H1 (cell line): ENCODE data around the gene HOXA13. TPM values are rescaled to one million over a fixed set of nuclear protein-coding genes. Genes with fewer than 3 reads are reported as not detected.

Experiments
- CTCF ChIA-PET: fragments of 300-600 bp; sonication (Branson Sonifier 250); formaldehyde crosslinking; loops from one replicate; lab custom pipeline; 2021; ENCODE audit not compliant: partially characterized antibody; lab: Charles Lee
- POLR2A ChIA-PET: fragments of 300-600 bp; sonication (Branson Sonifier 250); formaldehyde crosslinking; loops from one replicate; lab custom pipeline; 2021; ENCODE audit warnings: inconsistent platforms; ENCODE audit not compliant: partially characterized antibody; lab: Charles Lee
- DNase-seq, 2 experiments: peaks; one replicate each; pipeline versions ENCODE4 v3.0.0 to v3.0.0-alpha.2; 2010 to 2022; ENCODE audit warnings: low spot score in 2 of 2, low read depth in 1 of 2, mixed read lengths in 1 of 2
- FAIRE-seq: peaks from 2 replicates; lab custom pipeline; 2011; peaks lifted over from hg19 to GRCh38; lab: Jason Lieb, UNC
- H2AFZ ChIP-seq: 2 replicates; pipeline ENCODE4 v1.8.1; 2012; ENCODE audit warnings: low read length, inconsistent platforms
- H2AK5ac ChIP-seq: 2 replicates; pipeline ENCODE4 v1.6.1; 2013; ENCODE audit warnings: low read depth, low read length
- H2BK120ac ChIP-seq: replicated peaks from 2 replicates; pipeline ENCODE3; 2013; ENCODE audit warnings: low read depth, low read length, inconsistent platforms
- H2BK12ac ChIP-seq: 2 replicates; pipeline ENCODE4 v1.6.1; 2013; ENCODE audit warnings: low read depth, low read length
- H2BK15ac ChIP-seq: 2 replicates; pipeline ENCODE4 v1.6.1; 2013; ENCODE audit warnings: low read length
- H2BK20ac ChIP-seq: 2 replicates; pipeline ENCODE4 v1.6.1; 2013; ENCODE audit warnings: low read length
- H2BK5ac ChIP-seq: 2 replicates; pipeline ENCODE4 v1.6.1; 2013; ENCODE audit warnings: low read depth, low read length
- H3K14ac ChIP-seq: 2 replicates; pipeline ENCODE4 v1.6.1; 2013; ENCODE audit warnings: inconsistent platforms; ENCODE audit not compliant: insufficient read length
- H3K18ac ChIP-seq: 2 replicates; pipeline ENCODE4 v1.6.1; 2013; ENCODE audit warnings: low read length; ENCODE audit errors: extremely low read depth
- H3K23ac ChIP-seq: 2 replicates; pipeline ENCODE4 v1.6.1; 2013; ENCODE audit warnings: inconsistent platforms; ENCODE audit not compliant: insufficient read length
- H3K23me2 ChIP-seq: 2 replicates; pipeline ENCODE4 v1.6.1; 2013; ENCODE audit warnings: low read depth, low read length
- H3K27ac ChIP-seq: 2 replicates; pipeline ENCODE4 v1.6.1; 2011; ENCODE audit warnings: low read depth, low read length, inconsistent platforms
- H3K27me3 ChIP-seq, 4 experiments: replicated peaks in 1 of 4; 1 replicate in 1 of 4; 2 replicates in 3 of 4; pipeline versions ENCODE4 v1.6.1 to v1.8.1; 2011 to 2013; ENCODE audit warnings: low read length in 3 of 4, mild to moderate bottlenecking in 3 of 4, inconsistent platforms in 2 of 4, mixed read lengths in 2 of 4, moderate library complexity in 1 of 4; ENCODE audit not compliant: control insufficient read depth in 3 of 4, insufficient read depth in 3 of 4; ENCODE audit errors: extremely low read depth in 1 of 4
- H3K36me3 ChIP-seq, 4 experiments: 2 replicates each; pipeline versions ENCODE4 v1.6.1 to v1.8.1; 2011 to 2013; ENCODE audit warnings: mild to moderate bottlenecking in 4 of 4, low read length in 3 of 4, moderate library complexity in 2 of 4, control low read depth in 1 of 4, inconsistent platforms in 1 of 4; ENCODE audit not compliant: insufficient read depth in 4 of 4, control insufficient read depth in 2 of 4
- H3K4ac ChIP-seq: replicated peaks from 2 replicates; pipeline ENCODE3; 2013; ENCODE audit warnings: low read length, low read depth, mixed read lengths, inconsistent platforms; ENCODE audit not compliant: insufficient read length
- H3K4me1 ChIP-seq, 4 experiments: replicated peaks in 1 of 4; 1 replicate in 1 of 4; 2 replicates in 3 of 4; pipeline versions ENCODE4 v1.6.1 to v1.8.1; 2011 to 2013; ENCODE audit warnings: low read length in 3 of 4, inconsistent platforms in 2 of 4, mixed read lengths in 1 of 4; ENCODE audit not compliant: insufficient read depth in 4 of 4, control insufficient read depth in 3 of 4
- H3K4me2 ChIP-seq, 2 experiments: 2 replicates each; pipeline versions ENCODE4 v1.6.1 to v1.8.1; 2011 to 2013; ENCODE audit warnings: low read depth in 2 of 2, low read length in 2 of 2, control low read depth in 1 of 2, inconsistent platforms in 1 of 2, mild to moderate bottlenecking in 1 of 2; ENCODE audit not compliant: insufficient read depth in 1 of 2
- H3K4me3 ChIP-seq, 4 experiments: fragments of 200-600, 300-600 bp in 1 of 4; sonication (generic), shearing (Covaris generic), sonication (Bioruptor Twin) in 1 of 4; 2 replicates each; pipeline versions ENCODE4 v1.5.1 to v1.8.1; 2011 to 2016; ENCODE audit warnings: low read length in 4 of 4, low read depth in 3 of 4, control low read depth in 2 of 4, inconsistent platforms in 2 of 4, mild to moderate bottlenecking in 2 of 4, mixed read lengths in 1 of 4, moderate library complexity in 1 of 4; ENCODE audit not compliant: insufficient read depth in 2 of 4; ENCODE audit errors: extremely low read depth in 1 of 4
- H3K56ac ChIP-seq: replicated peaks from 2 replicates; pipeline ENCODE3; 2013; ENCODE audit warnings: low read depth, mild to moderate bottlenecking, mixed read lengths, low read length, inconsistent platforms; ENCODE audit not compliant: insufficient read length
- H3K79me1 ChIP-seq: 2 replicates; pipeline ENCODE4 v1.6.1; 2013; ENCODE audit warnings: low read depth, low read length, control low read depth
- H3K79me2 ChIP-seq, 2 experiments: 2 replicates each; pipeline versions ENCODE4 v1.6.1 to v1.8.1; 2012 to 2013; ENCODE audit warnings: low read length in 2 of 2, mild to moderate bottlenecking in 2 of 2, inconsistent platforms in 1 of 2; ENCODE audit not compliant: insufficient read depth in 2 of 2, control insufficient read depth in 1 of 2
- H3K9ac ChIP-seq, 4 experiments: replicated peaks in 1 of 4; 1 replicate in 1 of 4; 2 replicates in 3 of 4; pipeline versions ENCODE4 v1.6.1 to v1.8.1; 2011 to 2013; ENCODE audit warnings: low read depth in 3 of 4, low read length in 3 of 4, control low read depth in 2 of 4, mild to moderate bottlenecking in 2 of 4, moderate library complexity in 2 of 4, inconsistent platforms in 1 of 4; ENCODE audit errors: extremely low read depth in 1 of 4
- H3K9me3 ChIP-seq, 2 experiments: 2 replicates each; pipeline versions ENCODE4 v1.6.1 to v1.8.1; 2012 to 2013; ENCODE audit warnings: mild to moderate bottlenecking in 2 of 2, moderate library complexity in 2 of 2, control low read depth in 1 of 2, inconsistent platforms in 1 of 2, low read depth in 1 of 2, low read length in 1 of 2, mixed read lengths in 1 of 2; ENCODE audit not compliant: insufficient read depth in 2 of 2
- H4K20me1 ChIP-seq, 2 experiments: replicated peaks in 1 of 2; 2 replicates each; pipeline versions ENCODE3 to v1.8.1; 2011 to 2013; ENCODE audit warnings: inconsistent platforms in 2 of 2, low read length in 2 of 2, mild to moderate bottlenecking in 1 of 2; ENCODE audit not compliant: insufficient read depth in 2 of 2, control insufficient read depth in 1 of 2
- H4K5ac ChIP-seq: 2 replicates; pipeline ENCODE4 v1.6.1; 2013; ENCODE audit warnings: low read length, low read depth, mixed read lengths, inconsistent platforms; ENCODE audit not compliant: insufficient read length
- H4K8ac ChIP-seq: 2 replicates; pipeline ENCODE4 v1.8.0; 2013; ENCODE audit warnings: mild to moderate bottlenecking, moderate library complexity, low read length, inconsistent platforms; ENCODE audit not compliant: insufficient read depth; ENCODE audit errors: extremely low read depth
- H4K91ac ChIP-seq: replicated peaks from 2 replicates; pipeline ENCODE3; 2013; ENCODE audit warnings: low read length, mixed read lengths, inconsistent platforms; ENCODE audit not compliant: insufficient read length
- EZH2 ChIP-seq: fragments of 200-600 bp; sonication (generic); IDR thresholded peaks from 2 replicates; pipeline ENCODE4 v1.7.1; 2012; ENCODE audit warnings: low read depth, mild to moderate bottlenecking, moderate library complexity, low read length, inconsistent platforms; ENCODE audit not compliant: severe bottlenecking
- NANOG ChIP-seq: IDR thresholded peaks from 2 replicates; pipeline ENCODE4 v1.6.1; 2011; ENCODE audit warnings: low read length, low read depth, mild to moderate bottlenecking, inconsistent platforms; ENCODE audit not compliant: insufficient read depth, poor library complexity, severe bottlenecking
- NRF1 ChIP-seq: IDR thresholded peaks from 2 replicates; pipeline ENCODE4 v1.6.1; 2011; ENCODE audit warnings: mild to moderate bottlenecking, low read depth, low read length, improper control_type of control experiment
- RNF2 ChIP-seq: fragments of 200-900, 300-1000 bp; sonication (generic); IDR thresholded peaks from 2 replicates; pipeline ENCODE4 v1.7.1; 2016; ENCODE audit warnings: borderline replicate concordance, low read depth, mild to moderate bottlenecking, antibody characterized with exemption, low read length; ENCODE audit not compliant: poor library complexity, severe bottlenecking; ENCODE audit errors: missing control alignments
- SIRT6 ChIP-seq: IDR thresholded peaks from one replicate; pipeline ENCODE4 v1.7.1; 2012; ENCODE audit warnings: low read length, inconsistent platforms
- WGBS, 2 experiments: shearing (Covaris generic) in 1 of 2; methylation state at CpG; one replicate each; pipeline versions ENCODE4 v1.1.6 to v1.1.7; 2013 to 2015; ENCODE audit warnings: low lambda C conversion rate in 2 of 2, mixed read lengths in 2 of 2, inconsistent platforms in 1 of 2, low coverage in 1 of 2, missing lambda C conversion rate in 1 of 2; ENCODE audit not compliant: insufficient replicate concordance in 2 of 2, insufficient coverage in 1 of 2, insufficient read length in 1 of 2; ENCODE audit errors: extremely low coverage in 1 of 2, missing lambda C conversion rate in 1 of 2; 5-methylcytosine and 5-hydroxymethylcytosine counted together
- polyA plus RNA-seq, 7 experiments: library from polyadenylated mRNA; depleted of rRNA in 3 of 7; stranded (reverse) in 5 of 7; unstranded in 2 of 7; fragments of >200 nt in 5 of 7; fragments of 200-250 nt in 2 of 7; gene quantifications; 1 replicate in 5 of 7; 2 replicates in 1 of 7; 4 replicates in 1 of 7; pipeline versions ENCODE4 v1.2.1 to v1.2.3, GENCODE V29; 2011 to 2013; ENCODE audit warnings: missing spikeins in 2 of 7, mixed read lengths in 2 of 7
- total RNA-seq: library from RNA; stranded (reverse); fragmentation: NEBNext Ultra II Directional; extraction: Animal tissue kit (Norgen Biotek cat#: 25700); gene quantifications from 2 replicates; pipeline ENCODE4 v1.2.1, GENCODE V29; 2021
- TF ChIP-seq, protein P1 (sequence below): IDR thresholded peaks from 2 replicates; pipeline ENCODE4 v1.6.1; 2012; ENCODE audit warnings: inconsistent platforms
- TF ChIP-seq, protein P2 (sequence below): IDR thresholded peaks from 2 replicates; pipeline ENCODE4 v1.6.1; 2011; ENCODE audit warnings: low read depth, mild to moderate bottlenecking, low read length; ENCODE audit not compliant: insufficient read depth
- TF ChIP-seq, protein P3 (sequence below): IDR thresholded peaks from 2 replicates; pipeline ENCODE4 v1.6.1; 2011; ENCODE audit warnings: low read length, improper control_type of control experiment

HOXA13 gene
- total and polyA plus RNA-seq, 2 of the 8 experiments (the other 6 are each of a cell fraction or from before 2014, with no cell fraction given) = not detected

DNA sequence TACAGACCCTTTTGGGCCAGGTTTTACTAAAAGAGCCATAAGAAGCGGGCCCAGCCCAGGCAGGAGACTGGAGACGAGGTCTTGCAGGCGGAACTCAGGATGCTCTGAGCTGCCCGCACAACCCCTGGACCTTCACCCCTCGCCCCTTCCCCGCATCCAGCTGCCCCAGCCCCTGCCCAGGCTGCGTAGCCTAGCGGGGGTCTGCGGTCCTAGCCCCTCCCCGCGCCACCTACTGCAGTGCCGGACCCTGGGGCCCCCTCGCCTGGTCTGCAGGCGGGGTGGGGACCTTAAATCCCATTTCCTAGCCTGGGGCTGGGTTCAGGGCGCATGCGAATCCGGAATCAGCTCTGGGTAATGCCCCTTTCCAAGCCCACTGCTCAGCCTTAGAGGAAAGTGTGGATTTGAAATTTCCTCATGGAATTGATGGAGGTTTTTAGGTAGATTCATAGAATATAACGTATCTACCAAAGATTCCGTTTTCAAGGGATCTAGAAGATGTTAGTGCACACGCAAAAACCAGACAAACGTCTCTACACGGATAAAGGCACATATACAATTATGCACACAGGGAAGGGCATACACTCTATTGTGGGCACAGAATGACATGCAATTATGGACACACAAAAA lies 47.0 kb downstream of the HOXA13 start:
- H3K79me2 ChIP-seq = no peaks in the 10 kb centered on the region
- no peak overlapping the region for H2BK20ac ChIP-seq
- H3K9me3 ChIP-seq = peaks cover 0 to 10% of the 10 kb centered on the region in 2 experiments; a peak in 1 of 4 replicates
- peaks cover 29 to 51% of the 10 kb centered on the region in 2 experiments for H4K20me1 ChIP-seq
- no peak overlapping the region for H2AK5ac ChIP-seq
- no peak overlapping the region for H4K91ac ChIP-seq
- no peak overlapping the region for H3K4me2 ChIP-seq
- no peak overlapping the region for H4K5ac ChIP-seq
- no peak overlapping the region for H2BK5ac ChIP-seq
- no peak overlapping the region for H3K56ac ChIP-seq
- DNase-seq = peak in 1 of 2 experiments; percentile 53
- no peak overlapping the region for H3K23ac ChIP-seq
- H2AFZ ChIP-seq = no peak overlapping the region
- H3K18ac ChIP-seq = no peak overlapping the region
- POLR2A ChIA-PET = interaction anchor here (1.9 kb wide), 1 partner anchor 9 kb away, joined by 5 read pairs; the partner anchor contains the start of gene HOXA5
- peaks cover 0 to 8% (median 3%) of the 10 kb centered on the region in 4 experiments; a peak in 4 of 7 replicates for H3K4me1 ChIP-seq
- H3K27me3 ChIP-seq = peaks cover 98 to 100% (median 100%) of the 10 kb centered on the region in 4 experiments
- H3K27ac ChIP-seq = no peak overlapping the region
- peaks cover 2% of the 10 kb centered on the region; the same call in 1 of the 2 replicates for H3K23me2 ChIP-seq
- no peak overlapping the region for H3K4me3 ChIP-seq
- 25% methylated on average over 17 of the region's 22 CpGs; no CpG with 5 or more reads in 1 of the 2 experiments for WGBS, 2 experiments
- no peak for FAIRE-seq
- H3K9ac ChIP-seq = no peak overlapping the region
- H3K79me1 ChIP-seq = no peaks in the 10 kb centered on the region
- CTCF ChIA-PET = interaction anchor here (0.8 to 6.5 kb wide), 9 partner anchors 9 to 473 kb away, joined by 3 to 80 read pairs (median 3); partner anchors contain the start of genes HOXA1, HOXA4, HOXA5 and HOXA9
- no peak overlapping the region for H3K14ac ChIP-seq
- no peak overlapping the region for H4K8ac ChIP-seq
- H3K36me3 ChIP-seq = peaks cover 0 to 17% (median 0%) of the 10 kb centered on the region in 4 experiments; a peak in 1 of 8 replicates
- no peak overlapping the region for H3K4ac ChIP-seq
- H2BK12ac ChIP-seq = no peak overlapping the region
- no peak overlapping the region for H2BK15ac ChIP-seq
- no peak overlapping the region for H2BK120ac ChIP-seq
- TF ChIP-seq RNF2 (peak; percentile 84), EZH2 (peak; percentile 62), NRF1 (no peak), SIRT6 (no peak), NANOG (no peak)
- TF ChIP-seq, protein P1, sequence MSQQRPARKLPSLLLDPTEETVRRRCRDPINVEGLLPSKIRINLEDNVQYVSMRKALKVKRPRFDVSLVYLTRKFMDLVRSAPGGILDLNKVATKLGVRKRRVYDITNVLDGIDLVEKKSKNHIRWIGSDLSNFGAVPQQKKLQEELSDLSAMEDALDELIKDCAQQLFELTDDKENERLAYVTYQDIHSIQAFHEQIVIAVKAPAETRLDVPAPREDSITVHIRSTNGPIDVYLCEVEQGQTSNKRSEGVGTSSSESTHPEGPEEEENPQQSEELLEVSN = no peak
- TF ChIP-seq, protein P2, sequence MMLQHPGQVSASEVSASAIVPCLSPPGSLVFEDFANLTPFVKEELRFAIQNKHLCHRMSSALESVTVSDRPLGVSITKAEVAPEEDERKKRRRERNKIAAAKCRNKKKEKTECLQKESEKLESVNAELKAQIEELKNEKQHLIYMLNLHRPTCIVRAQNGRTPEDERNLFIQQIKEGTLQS = no peak
- TF ChIP-seq, protein P3, sequence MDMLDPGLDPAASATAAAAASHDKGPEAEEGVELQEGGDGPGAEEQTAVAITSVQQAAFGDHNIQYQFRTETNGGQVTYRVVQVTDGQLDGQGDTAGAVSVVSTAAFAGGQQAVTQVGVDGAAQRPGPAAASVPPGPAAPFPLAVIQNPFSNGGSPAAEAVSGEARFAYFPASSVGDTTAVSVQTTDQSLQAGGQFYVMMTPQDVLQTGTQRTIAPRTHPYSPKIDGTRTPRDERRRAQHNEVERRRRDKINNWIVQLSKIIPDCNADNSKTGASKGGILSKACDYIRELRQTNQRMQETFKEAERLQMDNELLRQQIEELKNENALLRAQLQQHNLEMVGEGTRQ = no peak
